Subcutaneous adipose tissue (tissue), 4 donors: Measurements from ENCODE around the gene CPNE9. TPM values are rescaled to one million over a fixed set of nuclear protein-coding genes. Genes with fewer than 3 reads are reported as not detected.

ENCODE experiments used
- CTCF ChIP-seq: fragments of 450-650 bp; IDR thresholded peaks from one replicate; pipeline ENCODE4 v1.5.1; 2016; ENCODE audit warnings: low read depth, mild to moderate bottlenecking, control low read depth, antibody characterized with exemption, moderate library complexity
- total RNA-seq, 4 donors: library from RNA; depleted of rRNA; stranded (reverse); fragments of >200 nt; gene quantifications; one replicate each; pipeline ENCODE4 v1.1.0, GENCODE V29; 2016

CPNE9 gene
- total RNA-seq, 4 donors from 2014 or later: 2.0 TPM; not detected in 3

GRCh38 chr3:9739181-9739580 lies 35.5 kb downstream of the CPNE9 start:
- no peak for TF ChIP-seq CTCF

- no peak for TF ChIP-seq CTCF
Measured at GRCh38 chr3:9742560-9742959, 38.9 kb downstream of the CPNE9 start.

GRCh38 chr3:9743548-9743947 lies 39.9 kb downstream of the CPNE9 start:
- no peak for TF ChIP-seq CTCF

- TF ChIP-seq CTCF: no peak
Measured at GRCh38 chr3:9744162-9744561, 40.5 kb downstream of the CPNE9 start.

- TF ChIP-seq CTCF: no peak
Measured at GRCh38 chr3:9745521-9745920, 41.9 kb downstream of the CPNE9 start.

- no peak for TF ChIP-seq CTCF
Measured at GRCh38 chr3:9746330-9746729, 42.7 kb downstream of the CPNE9 start.

- no peak for TF ChIP-seq CTCF
Measured at GRCh38 chr3:9747267-9747666, 43.6 kb downstream of the CPNE9 start.
